Activated CD4-positive, CD25-positive, alpha-beta regulatory T cell treated with anti-CD3 and anti-CD28 coated beads, Interleukin-2, amount 50 U/mL, for 16 hours (primary cell): Measurements from ENCODE around the gene FOXO3.

Experiments used
- DNase-seq: peaks from one replicate; pipeline ENCODE4 v3.0.0-alpha.2; 2020; ENCODE audit warnings: low read depth, low spot score

The FOXO3 gene

DNA sequence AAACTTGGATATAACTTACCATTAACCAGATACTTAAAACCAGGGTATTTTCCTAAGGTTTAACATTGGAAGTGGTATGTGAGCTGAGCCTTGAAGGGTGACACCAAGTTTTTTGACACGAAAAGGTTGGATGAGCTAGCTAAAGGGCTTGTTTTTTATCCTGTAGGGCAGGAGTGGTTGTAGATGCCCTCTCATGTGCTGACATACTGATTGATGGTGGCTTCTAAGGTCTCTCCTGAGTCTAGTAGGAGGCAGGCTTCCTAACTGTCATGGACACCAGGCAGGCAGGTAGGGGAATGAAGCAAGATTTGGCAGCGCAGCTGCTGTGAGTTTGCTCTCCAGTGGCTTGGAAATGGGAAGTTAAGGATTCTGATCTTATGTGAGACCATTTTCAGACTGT is 66.1 kb downstream of the FOXO3 start:
- no peak for DNase-seq

DNA sequence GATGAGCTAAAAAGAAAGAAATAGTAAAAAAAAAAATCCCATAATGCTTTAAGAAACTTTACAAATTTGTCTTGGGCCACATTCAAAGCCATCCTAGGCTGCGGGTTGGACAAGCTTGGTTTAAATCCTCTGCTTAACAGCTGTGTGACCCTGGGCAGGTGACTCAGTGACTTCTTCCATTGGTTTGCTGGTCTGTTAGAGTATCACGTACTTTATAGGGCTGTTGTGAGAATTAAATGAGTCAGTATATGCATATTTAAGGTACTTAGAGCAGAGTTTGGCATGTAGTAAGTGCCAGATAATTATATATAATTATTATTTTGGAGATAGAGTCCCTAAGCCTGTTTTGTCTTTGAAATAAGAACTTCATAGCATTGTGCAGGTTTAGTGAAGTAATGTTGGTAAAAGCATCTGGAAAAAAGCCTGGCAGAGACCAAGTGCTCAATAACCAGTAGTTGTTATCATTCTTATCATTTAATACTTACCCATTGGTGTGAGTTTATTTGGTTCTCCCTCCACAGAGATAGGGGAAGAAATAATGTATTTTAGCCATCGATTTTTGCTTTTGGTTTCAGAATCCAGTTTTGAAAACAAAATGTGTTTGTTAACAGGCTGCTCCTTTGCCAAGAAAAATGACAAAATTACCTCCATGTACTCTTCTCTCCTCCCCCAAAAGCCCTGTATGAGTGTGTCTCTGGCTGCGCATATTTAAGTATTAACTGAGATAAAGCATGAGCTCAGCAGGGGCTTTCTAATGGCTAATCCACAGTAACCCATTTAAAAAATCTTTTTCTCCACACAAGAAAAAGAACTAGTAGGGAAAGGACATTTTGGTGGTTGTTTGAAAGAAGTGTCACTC is 67.2 kb downstream of the FOXO3 start:
- DNase-seq = no peak

DNA sequence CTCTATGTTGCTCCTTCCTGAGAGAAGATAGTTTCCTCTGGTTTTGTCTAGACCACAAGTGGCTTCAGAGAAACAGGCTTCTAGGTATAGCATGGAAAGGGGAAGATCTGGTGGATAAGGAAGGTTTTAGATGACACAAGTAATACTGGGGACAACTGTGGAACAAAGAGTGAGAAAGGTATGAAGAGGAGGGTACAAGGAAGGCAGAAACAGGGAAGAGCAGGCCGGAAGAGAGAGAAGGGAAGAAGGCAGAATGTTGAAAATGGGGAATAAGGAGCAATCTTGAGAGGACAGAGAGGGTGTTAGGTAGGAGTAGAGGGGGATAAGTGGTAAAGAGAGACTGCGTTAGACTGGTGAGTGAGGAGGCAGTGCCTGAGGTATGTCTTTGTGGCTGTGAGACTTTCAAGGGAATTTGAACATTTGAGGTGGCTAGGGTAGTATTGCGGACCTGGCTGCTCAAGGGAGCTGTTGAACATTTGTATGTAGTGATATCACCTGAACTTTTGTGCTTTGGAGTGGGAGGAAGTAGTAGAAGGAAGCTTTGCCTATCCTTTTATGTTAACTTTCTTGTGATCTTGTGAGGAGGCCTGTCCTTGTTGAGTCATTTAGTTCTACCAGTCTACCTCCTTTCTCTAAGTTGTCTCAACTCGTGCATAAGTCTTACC is 69.5 kb downstream of the FOXO3 start:
- no peak for DNase-seq

DNA sequence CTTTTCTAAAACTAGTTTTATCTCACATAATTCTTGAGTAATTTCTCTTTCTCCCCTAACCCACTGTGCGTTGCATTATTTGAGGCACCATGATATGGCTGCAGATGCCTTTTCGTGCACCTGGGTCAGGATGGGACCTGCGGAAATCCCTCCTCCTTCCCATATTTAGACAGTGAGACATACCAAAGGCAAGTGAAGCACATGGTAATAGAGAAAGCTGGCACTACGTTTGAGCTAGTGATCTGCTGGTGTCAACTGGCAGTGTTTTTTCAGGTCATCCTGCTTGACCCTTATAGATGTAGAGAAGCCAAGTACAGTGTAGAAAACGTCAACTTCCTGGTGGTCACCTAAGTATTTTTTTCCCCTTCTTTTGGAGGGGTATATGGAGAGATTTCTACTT is 71.7 kb downstream of the FOXO3 start:
- no peak for DNase-seq

DNA sequence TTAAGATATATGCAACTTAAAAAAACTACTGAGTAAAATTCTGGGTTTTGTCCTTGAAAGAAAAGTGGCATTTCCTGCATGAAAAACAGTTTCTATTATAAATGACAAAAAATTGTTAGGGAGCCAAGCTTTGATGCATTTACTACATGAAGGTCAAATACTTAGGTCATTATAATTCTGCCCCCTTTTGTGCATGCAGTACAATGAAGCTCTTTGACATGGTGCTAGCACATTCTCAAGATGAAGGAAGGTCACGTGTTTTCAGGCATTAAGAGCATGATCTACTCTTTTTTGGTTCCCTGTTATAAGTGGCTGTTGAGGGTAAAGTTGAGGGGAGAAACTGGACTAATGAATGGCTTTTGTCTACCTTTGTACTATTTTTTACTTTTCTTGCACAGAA is 72.7 kb downstream of the FOXO3 start:
- DNase-seq = no peak

DNA sequence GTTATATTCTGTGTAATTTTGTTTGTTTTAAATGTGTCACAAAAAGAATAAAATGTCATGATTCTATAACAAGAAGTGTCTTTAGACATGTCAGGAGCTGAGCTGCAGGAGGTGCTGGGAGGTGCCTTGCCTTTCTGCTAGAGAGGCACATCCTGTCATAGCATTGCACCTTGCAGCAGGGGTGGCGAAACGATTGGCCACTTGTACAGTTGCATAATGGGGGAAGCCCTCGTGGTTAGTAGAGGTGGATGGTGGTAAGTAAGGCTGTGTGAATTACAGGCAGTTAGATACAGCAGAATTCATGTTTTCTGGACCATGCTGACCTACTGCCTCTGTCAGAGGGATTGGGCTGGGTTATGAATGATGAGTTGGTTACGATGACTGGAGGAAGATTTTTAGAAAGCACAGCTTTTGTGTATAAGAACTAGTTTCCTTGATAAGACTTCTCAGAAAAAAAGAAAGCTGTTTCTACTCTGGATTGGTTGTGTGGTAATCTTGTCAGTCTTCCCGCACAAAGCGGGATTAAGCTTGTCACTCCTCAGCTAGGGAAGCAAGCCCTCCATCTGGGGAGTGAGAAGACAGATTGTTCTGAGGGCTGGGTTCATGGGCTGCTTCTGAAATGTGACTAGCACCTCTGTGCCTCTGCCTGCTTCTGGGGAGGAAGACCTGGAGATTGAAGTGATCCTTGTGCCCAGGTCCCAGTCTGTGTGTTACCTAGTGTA is 74.9 kb downstream of the FOXO3 start:
- no peak for DNase-seq

DNA sequence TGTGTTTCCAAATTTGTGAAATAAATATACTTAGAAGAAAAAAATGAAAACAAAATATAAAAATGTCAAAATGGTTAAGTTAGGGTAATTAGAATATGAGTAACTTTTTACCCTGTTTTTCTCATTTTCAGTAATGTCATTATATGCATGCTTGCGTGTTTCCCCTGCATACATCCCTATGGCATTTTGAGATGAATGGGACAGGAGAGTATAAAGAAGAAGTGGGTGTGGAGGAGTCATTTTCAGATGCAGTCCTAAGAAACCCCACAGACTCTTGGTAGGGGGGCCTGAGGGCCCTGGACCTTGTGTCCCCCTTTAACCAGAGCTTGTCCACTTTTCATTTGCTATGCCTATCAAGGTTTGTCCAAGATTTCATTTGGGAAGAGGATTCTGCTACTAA is 77.2 kb downstream of the FOXO3 start:
- DNase-seq = no peak

DNA sequence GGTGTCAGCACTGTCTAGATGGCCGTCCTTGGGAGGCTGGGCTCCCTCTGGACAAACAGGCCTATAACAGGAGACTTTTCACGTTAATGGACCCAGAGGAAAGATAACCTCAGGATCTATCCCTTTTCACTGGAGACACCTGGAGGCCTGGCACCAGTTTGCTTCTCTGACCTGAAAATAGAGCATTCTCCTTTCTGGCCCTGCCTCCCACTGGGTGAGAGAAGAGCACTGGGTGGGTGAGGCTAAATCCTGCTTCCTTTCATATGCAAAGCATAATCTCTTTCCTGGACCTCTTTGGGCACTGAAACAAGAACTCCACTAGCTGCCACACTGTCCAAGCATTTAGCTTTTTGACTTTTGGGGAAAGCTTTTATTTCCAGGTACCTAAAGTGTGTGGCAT is 78.3 kb downstream of the FOXO3 start:
- DNase-seq = no peak

DNA sequence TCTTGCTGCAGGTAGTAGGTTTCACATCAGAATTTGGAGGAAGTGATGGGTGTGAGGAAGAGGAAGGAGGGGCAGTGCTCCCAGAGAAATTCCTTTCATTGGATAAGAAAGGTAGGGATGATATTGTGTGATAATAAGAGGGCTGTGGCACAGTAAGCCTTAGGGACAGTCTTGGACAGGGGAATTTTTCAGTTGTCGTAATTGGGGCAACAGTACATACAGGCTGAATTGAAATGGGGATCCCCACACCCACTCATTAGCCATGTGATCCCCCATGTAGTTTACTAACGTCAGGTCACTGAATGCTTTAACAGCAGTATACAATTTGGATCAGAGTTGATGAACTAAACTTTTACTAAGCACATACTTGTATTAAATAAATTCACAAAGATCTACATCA is 79.4 kb downstream of the FOXO3 start:
- no peak for DNase-seq

DNA sequence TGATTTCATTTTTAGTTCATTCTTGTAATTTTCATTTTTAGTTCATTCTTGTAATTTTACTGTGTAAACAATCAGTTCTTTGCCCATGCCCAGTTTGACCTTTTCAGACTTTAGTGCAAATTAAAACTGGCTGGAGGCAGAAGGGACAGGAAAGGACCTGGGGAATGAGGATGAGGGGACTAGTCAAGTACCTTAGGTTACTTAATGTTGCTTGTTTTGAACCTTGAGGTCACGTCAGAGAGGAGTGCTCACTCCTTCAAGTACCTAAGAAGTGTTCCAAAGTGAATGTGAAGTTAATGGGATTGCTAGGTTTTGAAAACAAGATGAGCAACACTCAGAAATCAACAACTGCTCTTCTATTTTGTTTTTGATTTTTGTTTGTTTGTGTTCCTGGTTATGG is 82.5 kb downstream of the FOXO3 start:
- DNase-seq = no peak

DNA sequence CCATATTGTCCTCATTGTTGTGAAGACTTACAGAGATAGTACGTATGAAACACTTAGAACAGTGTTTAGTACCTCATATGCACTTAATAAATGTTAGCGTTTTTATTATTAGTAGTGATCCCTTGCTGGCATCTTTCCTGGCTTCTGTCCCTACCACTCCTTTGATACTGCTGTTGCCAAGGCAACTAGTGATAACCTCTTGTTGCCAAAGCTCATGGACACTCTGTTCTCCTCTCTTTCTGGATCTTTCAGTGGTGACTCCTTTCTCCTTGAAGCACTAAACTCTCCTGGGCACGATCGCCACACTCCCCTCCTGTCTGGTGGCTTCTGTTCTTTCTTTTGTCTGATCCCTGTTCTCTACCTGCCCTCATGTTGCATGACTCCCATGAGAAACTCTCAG is 83.5 kb downstream of the FOXO3 start:
- no peak for DNase-seq

DNA sequence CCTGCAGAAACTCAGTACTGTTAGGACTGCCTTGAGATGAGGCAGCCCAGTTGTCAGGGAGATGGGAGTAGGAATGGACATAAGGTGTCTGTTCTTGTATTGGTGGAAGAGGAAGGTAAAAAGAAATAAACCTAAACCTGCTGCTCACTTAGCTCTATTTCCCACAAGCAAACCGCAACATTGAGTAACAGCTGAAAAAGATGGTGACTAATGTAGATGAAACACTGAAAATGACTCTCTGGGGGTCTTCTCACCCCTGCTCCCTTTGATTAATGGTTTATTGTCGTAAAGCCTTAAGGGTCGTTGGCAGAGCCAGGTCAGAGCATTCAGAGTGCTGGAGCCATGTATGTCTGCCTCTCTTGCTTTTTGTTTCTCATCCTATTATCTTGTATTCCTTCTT is 87.5 kb downstream of the FOXO3 start:
- no peak for DNase-seq

DNA sequence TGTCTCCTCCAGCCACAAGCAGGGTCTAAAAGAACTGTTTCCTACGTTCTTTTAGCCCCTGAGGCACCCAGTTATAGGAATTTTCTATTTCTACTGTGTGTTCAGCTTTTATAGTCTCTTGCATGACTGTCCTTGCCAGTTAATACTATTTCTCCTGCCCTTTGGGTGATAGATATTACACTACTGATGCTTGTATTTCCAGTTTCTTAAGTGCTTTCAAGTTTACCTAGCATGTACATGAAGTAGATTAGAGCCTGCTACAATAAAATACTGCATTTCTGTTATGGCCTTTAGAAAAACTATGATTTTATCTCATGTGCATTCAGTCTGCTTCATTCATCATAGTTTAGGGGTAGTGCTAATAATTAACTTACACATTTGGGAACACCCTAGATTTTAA is 89.6 kb downstream of the FOXO3 start:
- no peak for DNase-seq

DNA sequence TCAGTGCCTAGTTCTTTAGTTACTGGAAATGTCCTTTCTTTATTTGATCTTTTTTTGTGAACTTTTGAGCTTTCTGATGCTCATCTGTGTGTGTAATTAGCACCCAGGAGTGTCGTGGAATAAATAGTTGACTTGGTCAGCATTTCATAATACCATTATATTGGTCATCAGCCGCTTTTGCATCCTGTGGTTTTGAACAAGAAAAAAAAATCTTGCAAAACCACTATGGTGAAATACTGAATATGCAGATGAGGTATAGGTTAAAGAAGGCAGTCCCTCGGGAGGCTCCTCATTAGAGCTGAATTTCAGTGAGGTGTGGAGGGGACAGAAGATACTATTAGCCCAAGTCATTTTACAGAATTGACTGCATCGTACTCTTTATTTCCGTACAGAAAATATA is 90.1 kb downstream of the FOXO3 start:
- no peak for DNase-seq

DNA sequence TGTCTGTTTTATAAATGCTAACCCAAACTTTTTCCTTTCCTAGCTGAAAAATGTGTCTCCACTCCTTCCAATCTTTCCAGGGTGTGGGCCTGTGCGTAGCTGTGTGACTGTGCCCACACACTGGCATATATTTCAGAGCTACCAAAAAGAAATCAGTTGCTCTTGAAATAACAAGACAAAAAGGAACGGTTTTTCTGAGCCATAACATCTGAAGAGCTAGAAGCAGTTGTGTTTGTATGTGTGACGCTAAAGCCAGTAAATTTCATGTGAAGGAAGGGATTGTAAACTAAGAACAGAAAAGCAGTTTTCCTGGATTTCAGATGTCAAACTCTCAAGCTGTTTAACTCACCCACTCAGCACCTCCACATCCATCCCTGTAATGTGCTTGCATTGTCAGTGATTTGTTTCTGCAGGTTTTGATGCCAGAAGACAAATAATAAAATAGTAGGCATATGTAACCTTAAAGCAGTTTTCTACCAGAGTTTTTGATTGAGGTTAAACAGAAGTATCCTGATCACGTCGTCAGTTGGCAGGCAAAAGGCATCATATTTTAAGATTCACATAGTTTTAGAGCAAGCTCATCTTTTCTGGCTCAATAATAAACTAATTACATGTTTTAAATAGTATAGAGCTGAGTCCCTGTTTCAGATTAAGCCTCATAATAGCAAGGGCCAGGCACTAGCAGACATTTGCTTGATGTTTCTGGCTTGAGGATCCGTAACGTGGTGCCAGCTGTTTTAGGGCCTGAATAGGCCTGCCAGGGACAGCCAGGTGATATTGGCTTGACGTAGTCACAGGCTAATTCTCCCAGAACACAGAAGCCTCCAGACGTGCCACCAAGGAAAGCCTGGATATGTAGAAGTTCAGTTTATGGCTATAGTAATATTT is 90.9 kb downstream of the FOXO3 start:
- DNase-seq = no peak

DNA sequence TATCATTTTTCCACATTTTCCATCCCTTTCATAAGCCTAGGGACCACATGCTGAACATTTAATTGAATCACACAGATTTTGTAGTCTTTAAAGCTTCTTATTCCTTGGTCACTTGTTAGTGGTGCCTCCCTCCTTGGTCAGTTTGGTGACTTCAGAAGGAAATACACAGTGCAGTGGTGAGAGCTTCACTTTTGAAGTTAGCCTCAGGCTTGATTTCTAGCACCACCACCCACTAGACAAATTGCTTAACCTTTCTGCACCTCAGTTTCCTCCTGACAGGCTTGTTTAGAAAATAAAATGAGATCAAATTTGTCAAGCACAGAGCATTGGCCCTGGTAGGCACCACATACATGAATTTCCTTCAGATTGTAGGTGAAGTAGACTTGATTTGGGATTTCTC is 91.7 kb downstream of the FOXO3 start:
- DNase-seq = no peak

DNA sequence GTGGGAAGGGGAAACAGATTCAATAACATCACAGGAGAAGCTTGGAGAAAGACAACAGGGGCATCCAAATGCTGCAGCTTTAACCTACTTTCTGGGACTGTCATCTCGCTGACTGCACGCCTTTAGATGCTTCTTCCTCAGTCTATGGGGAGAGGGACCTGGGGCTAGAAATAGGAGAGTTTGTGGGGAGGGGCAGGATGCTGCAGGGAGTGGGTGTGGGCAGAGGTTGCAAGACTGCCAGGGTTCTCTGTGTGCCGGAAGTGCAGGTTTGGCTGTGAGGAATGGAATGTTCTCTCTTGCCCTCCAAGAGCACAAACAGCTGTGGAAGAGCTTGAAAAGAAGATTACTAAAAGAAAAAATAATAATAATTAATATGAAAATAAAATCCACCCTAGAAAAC is 93.2 kb downstream of the FOXO3 start:
- no peak for DNase-seq

DNA sequence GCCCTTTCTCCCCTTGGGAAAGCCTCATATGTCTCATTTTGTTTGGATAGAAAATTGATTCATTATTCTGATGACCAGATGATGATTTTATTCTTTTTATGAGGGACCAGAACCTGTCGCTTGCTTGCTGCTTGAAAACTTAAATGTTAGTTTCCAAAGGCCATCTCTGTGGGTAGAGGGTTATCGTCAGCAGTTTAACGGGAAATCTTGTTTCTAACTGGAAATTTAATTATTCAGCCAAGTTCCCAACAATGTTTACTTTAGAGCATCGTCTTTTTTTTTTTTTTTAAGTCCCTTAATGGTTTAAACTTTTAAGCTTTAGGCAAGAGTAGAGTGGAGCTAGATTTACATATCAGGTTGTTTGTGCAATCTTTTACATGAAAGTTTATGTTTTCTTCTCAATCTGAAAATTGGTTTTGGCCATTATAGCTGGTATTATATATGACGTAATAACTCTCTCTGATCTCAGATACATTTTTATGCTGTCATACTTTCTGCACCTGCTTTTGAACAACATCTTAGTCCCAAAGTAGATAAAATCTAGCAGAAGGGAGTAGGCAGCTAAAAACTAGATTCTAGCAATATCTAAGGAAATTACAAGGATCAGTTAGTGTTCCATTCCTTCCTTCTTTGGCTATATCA is 93.9 kb downstream of the FOXO3 start:
- no peak for DNase-seq

DNA sequence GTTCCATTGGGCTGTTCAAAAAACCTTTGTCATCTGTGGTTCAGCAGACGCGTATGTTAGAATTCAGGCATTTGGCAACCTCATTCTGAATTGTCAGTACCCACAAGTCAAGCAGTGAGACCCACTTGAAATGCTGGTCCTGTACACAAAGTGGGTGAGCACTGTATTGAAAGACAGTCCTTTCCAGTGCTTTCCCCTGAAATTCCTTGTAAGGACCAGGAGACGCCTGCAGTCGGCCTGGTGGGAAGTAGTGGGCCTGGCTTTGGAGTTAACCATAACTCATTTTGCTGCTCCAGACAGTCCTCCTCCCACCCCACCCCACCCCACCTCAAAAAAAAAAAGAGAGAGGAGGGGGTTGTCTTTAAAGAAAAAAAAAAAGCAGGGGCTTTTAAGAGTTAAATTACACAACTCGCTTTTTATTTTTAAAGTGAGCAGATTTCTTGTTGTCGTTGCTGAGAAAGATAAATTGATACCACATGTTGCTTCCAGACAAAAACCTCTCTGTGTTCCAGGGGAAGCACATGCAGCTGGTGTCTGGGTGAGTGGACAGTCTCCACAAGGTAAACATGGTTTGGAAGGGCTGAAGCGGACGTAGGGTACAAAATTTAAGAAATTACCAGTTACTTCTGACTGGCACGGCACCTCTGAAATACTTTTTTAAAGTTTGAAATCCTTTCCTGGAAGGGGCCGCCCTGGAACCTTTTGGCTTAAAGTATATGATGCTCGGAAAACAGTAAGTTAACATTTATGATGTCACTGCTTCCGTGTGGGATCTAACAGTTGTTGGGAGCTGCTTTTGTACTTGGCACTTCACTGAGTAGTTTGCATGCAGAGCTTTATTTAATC is 95.3 kb downstream of the FOXO3 start:
- DNase-seq = no peak

DNA sequence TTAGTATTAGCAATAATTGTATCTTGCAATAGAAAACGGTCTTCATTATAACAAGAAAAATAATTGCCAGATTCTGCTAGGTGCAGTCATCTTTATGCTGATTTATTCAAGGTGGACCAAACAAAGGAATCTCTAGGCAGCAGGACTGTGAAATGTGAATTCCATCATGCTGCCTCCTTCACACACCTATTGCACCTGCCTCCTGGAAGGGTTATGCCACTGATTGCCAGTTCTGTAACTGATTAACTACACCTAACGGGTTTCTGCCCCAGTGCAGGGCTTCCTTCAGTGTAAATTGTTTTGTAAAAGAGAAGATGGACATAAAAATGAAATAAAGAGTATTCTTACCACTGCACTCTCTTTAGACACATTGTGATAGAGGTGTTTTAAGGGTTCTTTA is 96.1 kb downstream of the FOXO3 start:
- no peak for DNase-seq
